ENCODE data around the gene HELZ2. TPM values are rescaled to one million over a fixed set of nuclear protein-coding genes. Genes with fewer than 3 reads are reported as not detected.

The HELZ2 gene
- polyA plus RNA-seq, 3 donors: 3.0 to 15.5 (median 3.3) TPM

GRCh38 chr20:63574829-63575743 lies 1.0 kb upstream of the HELZ2 start:
- DNase-seq: no peak
- peaks cover 14% of the 10 kb centered on the region for H3K4me1 Mint-ChIP-seq
- Histone ChIP-seq H3K79me2 (ENCODE audit: insufficient read depth, low read length) (peaks cover 7% of the 10 kb centered on the region), H4K20me1 (ENCODE audit: insufficient read depth, low read length) (peaks cover 30% of the 10 kb centered on the region), H3K9ac (ENCODE audit: insufficient read depth, low read length, poor library complexity, severe bottlenecking) (peak overlapping the region; percentile 62), H3K9me3 (replicated peaks in 1 of 2; ENCODE audit: control insufficient read depth in 1 of 2, insufficient read depth in 1 of 2, low read length in 2 of 2) (no peaks in the 10 kb centered on the region), H3K27ac (ENCODE audit: low read depth in 1 of 2, low read length in 2 of 2) (no peak overlapping the region), H2AFZ (ENCODE audit: insufficient read depth, low read depth, low read length, poor library complexity, severe bottlenecking) (peak overlapping the region; percentile 87), H3K4me1 (ENCODE audit: control insufficient read depth in 1 of 2, insufficient read depth in 2 of 2, low read length in 2 of 2) (peaks cover 22 to 32% of the 10 kb centered on the region in 2 donors), H3K27me3 (ENCODE audit: control insufficient read depth in 2 of 2, insufficient read depth in 2 of 2, low read length in 2 of 2) (peaks cover 0 to 59% of the 10 kb centered on the region in 2 donors), H3K36me3 (replicated peaks in 1 of 2; ENCODE audit: control insufficient read depth in 1 of 2, insufficient read depth in 2 of 2, low read length in 2 of 2) (peaks cover 7 to 13% of the 10 kb centered on the region in 2 donors), H3K4me3 (replicated peaks in 1 of 3; ENCODE audit: low read depth in 2 of 3, low read length in 3 of 3) (peak overlapping the region in 1 of 3 experiments; percentile 93), H3K4me2 (replicated peaks; ENCODE audit: extremely low read depth, low read length, poor library complexity, severe bottlenecking) (peak overlapping the region; percentile 75)
- TF ChIP-seq CTCF (IDR thresholded peaks at IDR 0.05): no peak
- H3K4me3 Mint-ChIP-seq: peak overlapping the region; percentile 53 to 76
- WGBS (ENCODE audit: insufficient coverage): 76% methylated on average over 18 of the region's 28 CpGs
- peaks cover 38 to 78% (median 45%) of the 10 kb centered on the region in 3 donors for H3K27me3 Mint-ChIP-seq (ENCODE audit: low read depth in 3 of 3)
- peaks cover 0 to 7% (median 0%) of the 10 kb centered on the region in 7 donors for H3K9me3 Mint-ChIP-seq
- peak overlapping the region in 2 of 7 donors; percentile 41 to 81 for H3K27ac Mint-ChIP-seq
- H3K36me3 Mint-ChIP-seq: peaks cover 5 to 6% of the 10 kb centered on the region in 2 donors
- intact Hi-C loops (cut with micrococcal nuclease): loop anchor here (5.0 kb wide), 3 partner anchors 37 to 162 kb away; partner anchors contain the start of genes LIME1 (in 1 of the 2), PTK6 (in 1 of the 2) and SLC2A4RG (in 1 of the 2)

GRCh38 chr20:63573647-63574131 lies 350 bp downstream of the HELZ2 start:
- Histone ChIP-seq H3K36me3 (replicated peaks in 1 of 2; ENCODE audit: control insufficient read depth in 1 of 2, insufficient read depth in 2 of 2, low read length in 2 of 2) (peaks cover 7 to 13% of the 10 kb centered on the region in 2 donors), H3K4me2 (replicated peaks; ENCODE audit: extremely low read depth, low read length, poor library complexity, severe bottlenecking) (peak overlapping the region; percentile 85), H3K27me3 (ENCODE audit: control insufficient read depth in 2 of 2, insufficient read depth in 2 of 2, low read length in 2 of 2) (peaks cover 0 to 64% of the 10 kb centered on the region in 2 donors), H3K9ac (ENCODE audit: insufficient read depth, low read length, poor library complexity, severe bottlenecking) (peak overlapping the region; percentile 69), H3K79me2 (ENCODE audit: insufficient read depth, low read length) (peaks cover 7% of the 10 kb centered on the region), H3K4me1 (ENCODE audit: control insufficient read depth in 1 of 2, insufficient read depth in 2 of 2, low read length in 2 of 2) (peaks cover 28 to 39% of the 10 kb centered on the region in 2 donors), H4K20me1 (ENCODE audit: insufficient read depth, low read length) (peaks cover 44% of the 10 kb centered on the region), H3K4me3 (replicated peaks in 1 of 3; ENCODE audit: low read depth in 2 of 3, low read length in 3 of 3) (peak overlapping the region; percentile 76 to 93 (median 92)), H3K9me3 (replicated peaks in 1 of 2; ENCODE audit: control insufficient read depth in 1 of 2, insufficient read depth in 1 of 2, low read length in 2 of 2) (no peaks in the 10 kb centered on the region), H3K27ac (ENCODE audit: low read depth in 1 of 2, low read length in 2 of 2) (peak overlapping the region; percentile 31 to 80), H2AFZ (ENCODE audit: insufficient read depth, low read depth, low read length, poor library complexity, severe bottlenecking) (no peak overlapping the region)
- peaks cover 17% of the 10 kb centered on the region for H3K4me1 Mint-ChIP-seq
- peaks cover 8 to 9% of the 10 kb centered on the region in 2 donors for H3K36me3 Mint-ChIP-seq
- DNase-seq: no peak
- intact Hi-C loops (cut with micrococcal nuclease): loop anchor here in 1 of 2 donors (5.0 kb wide), 1 partner anchor 164 kb away; the partner anchor contains the start of genes LIME1 and SLC2A4RG
- H3K9me3 Mint-ChIP-seq: peaks cover 0 to 14% (median 0%) of the 10 kb centered on the region in 7 donors
- TF ChIP-seq CTCF (IDR thresholded peaks at IDR 0.05): no peak
- 2% methylated on average over 13 of the region's 24 CpGs for WGBS (ENCODE audit: insufficient coverage)
- peak overlapping the region; percentile 85 to 94 (median 87) for H3K27ac Mint-ChIP-seq
- H3K4me3 Mint-ChIP-seq: peak overlapping the region; percentile 88 to 92
- peaks cover 32 to 79% (median 48%) of the 10 kb centered on the region in 3 donors for H3K27me3 Mint-ChIP-seq (ENCODE audit: low read depth in 3 of 3)

Data from CD14-positive monocyte (primary cell).